Liver (tissue), 3 donors: ENCODE measurements around the gene TMEM135.

Experiments used
- RAD21 ChIP-seq, 2 donors: IDR thresholded peaks; 2 replicates each; pipeline ENCODE4 v1.6.1; 2016; ENCODE audit warnings: antibody characterized with exemption in 2 of 2, mild to moderate bottlenecking in 2 of 2
- YY1 ChIP-seq: IDR thresholded peaks from 2 replicates; pipeline ENCODE4 v1.6.1; 2016; ENCODE audit warnings: antibody characterized with exemption, mild to moderate bottlenecking
- TF ChIP-seq, protein P1 (sequence below): IDR thresholded peaks from 2 replicates; pipeline ENCODE4 v1.6.1; 2016; ENCODE audit warnings: antibody characterized with exemption
- TF ChIP-seq, protein P2 (sequence below): fragments of 150-350 bp; IDR thresholded peaks from 2 replicates; pipeline ENCODE4 v1.5.1; 2017; ENCODE audit warnings: improper control_type of control experiment, low read depth, low read length; ENCODE audit not compliant: missing input control
- donor health status: healthy.
- donor health status: healthy.

DNA sequence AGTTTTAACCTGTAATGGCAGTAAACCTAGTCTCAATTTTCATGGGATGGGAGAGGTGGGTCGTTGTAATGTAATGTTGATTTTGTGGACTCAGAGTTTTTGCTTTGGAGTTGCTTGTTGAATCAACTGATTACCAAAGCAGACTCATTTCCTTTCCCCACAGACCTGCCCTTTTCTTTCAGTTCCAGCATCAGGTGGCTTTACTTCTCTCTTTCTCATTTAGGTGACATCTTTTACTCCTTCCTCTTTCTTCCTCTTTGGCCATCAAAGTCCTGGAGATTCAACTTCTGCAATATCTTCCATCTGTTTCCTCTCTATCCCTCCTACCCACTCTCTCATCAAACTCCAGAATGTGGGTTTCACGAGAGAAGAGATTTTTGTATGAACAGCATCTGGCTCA is 313.9 kb downstream of the TMEM135 start:
- TF ChIP-seq, protein P1, sequence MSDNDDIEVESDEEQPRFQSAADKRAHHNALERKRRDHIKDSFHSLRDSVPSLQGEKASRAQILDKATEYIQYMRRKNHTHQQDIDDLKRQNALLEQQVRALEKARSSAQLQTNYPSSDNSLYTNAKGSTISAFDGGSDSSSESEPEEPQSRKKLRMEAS = no peak
- no peak for TF ChIP-seq RAD21 (IDR thresholded peaks at IDR 0.05)
- TF ChIP-seq, protein P2, sequence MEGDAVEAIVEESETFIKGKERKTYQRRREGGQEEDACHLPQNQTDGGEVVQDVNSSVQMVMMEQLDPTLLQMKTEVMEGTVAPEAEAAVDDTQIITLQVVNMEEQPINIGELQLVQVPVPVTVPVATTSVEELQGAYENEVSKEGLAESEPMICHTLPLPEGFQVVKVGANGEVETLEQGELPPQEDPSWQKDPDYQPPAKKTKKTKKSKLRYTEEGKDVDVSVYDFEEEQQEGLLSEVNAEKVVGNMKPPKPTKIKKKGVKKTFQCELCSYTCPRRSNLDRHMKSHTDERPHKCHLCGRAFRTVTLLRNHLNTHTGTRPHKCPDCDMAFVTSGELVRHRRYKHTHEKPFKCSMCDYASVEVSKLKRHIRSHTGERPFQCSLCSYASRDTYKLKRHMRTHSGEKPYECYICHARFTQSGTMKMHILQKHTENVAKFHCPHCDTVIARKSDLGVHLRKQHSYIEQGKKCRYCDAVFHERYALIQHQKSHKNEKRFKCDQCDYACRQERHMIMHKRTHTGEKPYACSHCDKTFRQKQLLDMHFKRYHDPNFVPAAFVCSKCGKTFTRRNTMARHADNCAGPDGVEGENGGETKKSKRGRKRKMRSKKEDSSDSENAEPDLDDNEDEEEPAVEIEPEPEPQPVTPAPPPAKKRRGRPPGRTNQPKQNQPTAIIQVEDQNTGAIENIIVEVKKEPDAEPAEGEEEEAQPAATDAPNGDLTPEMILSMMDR = no peak
- no peak for TF ChIP-seq YY1
